Hematopoietic multipotent progenitor cell treated with erythropoietin and hydrocortisone succinate and interleukin-3 and kit ligand, for 15 days (in vitro differentiated cells): ENCODE data around the gene DAB1.

Source experiments
- DNase-seq: peaks from one replicate; pipeline ENCODE4 v3.0.0-alpha.2; 2015; ENCODE audit warnings: low spot score

The DAB1 gene

GRCh38 chr1:57411262-57411661, 12.6 kb downstream of the DAB1 start:
- DNase-seq = no peak

- no peak for DNase-seq
Measured at GRCh38 chr1:57410508-57410907, 13.4 kb downstream of the DAB1 start.

DNA sequence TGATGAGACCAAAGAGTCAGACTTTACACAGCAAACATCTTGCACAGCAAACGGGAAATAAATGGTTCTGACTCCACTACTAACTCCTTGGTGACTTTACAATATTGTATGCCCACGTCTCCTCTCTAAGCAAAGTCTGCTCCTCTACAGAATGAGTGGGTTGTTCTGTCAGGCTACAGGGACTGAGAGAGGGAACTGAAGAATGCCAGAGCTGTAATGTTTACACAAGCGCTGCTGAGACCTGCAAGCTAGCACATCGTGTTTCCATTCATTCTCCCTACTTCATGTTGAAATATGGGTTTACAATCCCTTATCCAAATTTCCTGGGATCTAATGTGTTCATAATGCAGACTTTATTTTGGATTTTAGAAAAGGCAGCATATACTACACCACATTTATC, 15.9 kb downstream of the DAB1 start:
- DNase-seq = no peak

DNA sequence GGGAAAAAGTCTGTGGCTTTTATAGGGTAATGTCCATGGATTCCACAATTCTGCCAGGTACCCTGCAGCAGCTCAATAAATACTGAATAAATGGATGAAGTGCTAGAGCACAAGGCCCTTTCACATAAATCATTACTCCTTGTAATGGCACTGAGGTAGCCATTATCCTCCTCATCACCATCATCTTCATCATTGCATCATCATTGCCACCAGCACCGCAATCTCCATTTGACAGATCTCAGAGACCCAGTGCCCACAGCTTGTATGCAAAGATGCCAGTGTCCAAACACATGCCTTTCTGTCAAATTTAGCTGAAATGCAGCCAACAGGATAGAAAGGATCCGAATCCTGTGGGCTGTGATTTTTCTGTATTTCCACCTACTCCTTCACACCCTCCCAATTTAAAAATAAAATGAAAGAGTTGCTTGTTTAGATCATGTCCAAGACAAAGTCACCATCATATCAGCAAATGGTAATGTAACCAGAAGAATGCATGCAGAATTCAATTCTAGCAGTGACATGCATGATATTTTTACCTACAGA, 17.4 kb downstream of the DAB1 start:
- no peak for DNase-seq

- DNase-seq = no peak
Measured at GRCh38 chr1:57404884-57405283, 19.0 kb downstream of the DAB1 start.

DNA sequence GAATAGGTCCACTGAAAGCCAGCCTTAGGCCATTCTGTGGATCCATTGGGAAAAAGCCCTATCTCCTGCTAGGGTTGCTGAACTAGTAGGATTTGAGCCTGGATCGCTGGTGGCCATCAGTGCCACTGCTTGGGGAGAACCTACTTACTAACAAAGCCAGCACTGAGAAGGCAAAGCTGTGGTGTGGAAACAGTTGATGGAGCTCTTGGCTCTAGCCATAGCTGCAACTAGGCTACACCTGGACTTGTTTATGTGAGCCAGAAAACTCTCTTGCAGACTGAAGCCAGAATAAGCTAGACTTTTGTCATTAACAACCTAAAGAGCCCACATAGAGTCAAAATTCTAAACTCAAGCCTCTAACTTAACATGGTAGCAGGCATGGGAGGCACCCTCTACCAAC, 20.7 kb downstream of the DAB1 start:
- no peak for DNase-seq

DNA sequence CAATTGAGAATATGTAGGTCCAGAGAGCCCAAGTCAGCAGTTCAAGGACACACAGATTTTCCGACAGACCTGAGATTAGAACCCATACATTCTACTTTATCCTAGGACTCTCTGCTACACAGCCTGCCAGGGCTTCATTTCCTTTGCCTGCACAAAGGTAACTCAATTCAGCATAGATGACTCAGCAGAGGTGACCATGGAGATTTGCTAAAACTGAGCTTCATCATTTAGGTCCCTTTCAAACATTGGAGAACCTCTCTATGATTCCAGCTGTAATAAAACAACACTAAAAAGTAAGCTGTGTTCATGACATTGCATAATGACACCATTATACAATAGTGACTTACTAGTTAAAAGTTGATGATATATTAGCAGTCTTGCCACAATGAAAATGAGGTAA, 22.2 kb downstream of the DAB1 start:
- no peak for DNase-seq

- no peak for DNase-seq
Measured at GRCh38 chr1:57400048-57400447, 23.8 kb downstream of the DAB1 start.

DNA sequence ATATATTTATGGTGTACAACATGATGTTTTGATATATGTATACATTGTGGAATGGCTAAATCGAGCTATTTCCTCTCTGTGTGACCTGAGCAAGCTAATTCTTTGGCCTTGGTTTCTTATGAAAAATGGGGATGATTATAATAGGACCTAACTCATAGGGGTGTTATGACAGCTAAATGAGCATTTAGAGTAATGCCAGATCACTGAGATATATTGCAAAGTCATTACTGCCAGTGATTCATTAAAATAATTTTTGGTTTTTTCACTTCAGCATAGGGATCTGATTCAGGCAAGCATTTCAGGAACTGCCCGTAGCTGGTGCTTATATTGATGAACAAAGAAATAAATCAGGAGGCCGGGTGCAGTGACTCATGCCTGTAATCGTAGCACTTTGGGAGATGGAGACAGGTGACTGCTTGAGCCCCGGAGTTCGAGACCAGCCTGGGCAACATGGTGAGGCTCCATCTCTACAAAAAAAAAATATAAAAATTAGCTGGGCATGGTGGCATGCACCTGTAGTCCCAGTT, 30.7 kb downstream of the DAB1 start:
- DNase-seq = no peak

GRCh38 chr1:57385336-57385735, 38.5 kb downstream of the DAB1 start:
- DNase-seq = no peak

GRCh38 chr1:57384901-57385300, 39.0 kb downstream of the DAB1 start:
- DNase-seq = no peak

- no peak for DNase-seq
Measured at GRCh38 chr1:57384284-57384683, 39.6 kb downstream of the DAB1 start.

- no peak for DNase-seq
Measured at GRCh38 chr1:57381871-57382270, 42.0 kb downstream of the DAB1 start.

GRCh38 chr1:57381426-57381825, 42.4 kb downstream of the DAB1 start:
- no peak for DNase-seq

- no peak for DNase-seq
Measured at GRCh38 chr1:57380923-57381322, 42.9 kb downstream of the DAB1 start.

- no peak for DNase-seq
Measured at GRCh38 chr1:57378534-57378933, 45.3 kb downstream of the DAB1 start.

GRCh38 chr1:57377339-57378139, 46.3 kb downstream of the DAB1 start:
- DNase-seq = no peak

DNA sequence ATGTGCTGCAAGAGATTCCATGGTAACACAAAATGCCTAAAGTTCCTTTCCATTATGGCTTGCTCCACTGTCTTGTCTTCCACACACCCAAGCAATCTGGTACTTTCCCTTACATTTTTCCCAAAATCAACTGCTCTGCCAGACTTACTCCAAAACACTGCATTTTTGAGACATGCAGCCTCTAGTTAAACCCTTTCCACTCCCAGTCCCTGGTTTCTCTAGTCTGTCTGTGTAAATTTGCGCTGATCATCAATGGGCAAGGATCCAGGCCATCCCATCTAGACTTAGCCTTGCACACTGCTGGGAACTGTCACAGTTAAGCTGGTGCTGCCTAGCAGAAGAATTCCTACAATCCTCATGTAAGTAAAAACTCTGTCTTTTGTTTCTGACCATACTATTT, 47.8 kb downstream of the DAB1 start:
- DNase-seq = no peak

DNA sequence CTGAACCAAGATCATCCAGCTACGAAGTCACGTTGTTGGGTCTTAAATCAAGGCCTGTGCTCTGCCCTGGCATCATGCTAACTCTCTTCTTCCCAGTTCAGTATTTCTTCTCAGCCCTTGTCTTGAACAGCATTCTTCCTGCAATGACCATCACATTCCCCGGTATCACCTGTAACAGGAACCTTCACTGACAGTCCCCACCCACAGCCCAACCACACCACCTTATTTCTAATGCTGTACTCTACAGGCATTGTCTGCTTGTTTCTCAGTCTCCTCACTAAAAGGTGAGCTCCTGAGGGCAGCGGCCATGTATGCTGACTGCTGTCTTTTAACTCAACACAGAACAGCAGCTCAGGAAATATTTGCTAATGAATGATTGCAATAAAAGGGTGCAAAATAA, 54.0 kb downstream of the DAB1 start:
- no peak for DNase-seq

DNA sequence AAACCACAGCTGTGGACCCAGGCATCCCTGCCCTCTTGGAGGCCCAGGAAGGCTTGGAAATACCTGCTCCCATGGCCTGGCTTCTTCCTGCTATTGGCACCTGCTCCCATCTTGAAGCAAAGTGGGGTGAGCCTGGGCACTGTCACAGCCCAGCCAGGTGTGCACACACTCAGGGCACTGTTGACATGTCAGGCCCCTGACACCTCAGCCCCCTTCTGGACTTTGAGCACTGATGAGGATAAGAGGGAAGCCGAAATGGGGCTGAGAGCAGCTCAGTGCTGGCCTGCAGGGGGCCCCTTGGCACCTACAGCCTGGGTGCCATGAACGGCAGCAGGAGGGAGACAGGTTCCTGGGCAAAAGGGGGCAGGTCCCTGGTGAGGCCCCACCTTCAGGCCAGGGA, 55.9 kb downstream of the DAB1 start:
- DNase-seq = no peak

DNA sequence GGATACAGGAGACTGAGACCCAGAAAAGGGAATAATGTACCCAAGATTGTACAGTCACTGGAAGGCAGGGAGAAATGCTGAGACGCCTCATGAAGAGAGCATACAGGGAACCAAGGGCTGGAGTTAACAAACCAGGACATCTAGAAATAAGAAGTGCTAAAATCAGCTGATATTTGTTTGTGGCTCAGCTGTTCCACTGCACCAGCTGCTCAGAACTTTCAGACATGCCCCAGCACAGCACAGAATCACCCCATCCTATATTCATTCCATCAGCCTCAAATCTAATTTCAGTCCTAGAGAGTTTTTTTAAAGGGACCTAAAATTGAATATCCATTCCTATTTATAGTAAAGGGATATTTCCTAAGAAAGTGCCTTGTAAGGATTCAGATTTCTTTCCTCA, 60.2 kb downstream of the DAB1 start:
- DNase-seq = no peak

GRCh38 chr1:57363165-57363564, 60.7 kb downstream of the DAB1 start:
- DNase-seq = no peak

GRCh38 chr1:57362480-57362879, 61.4 kb downstream of the DAB1 start:
- DNase-seq = no peak

DNA sequence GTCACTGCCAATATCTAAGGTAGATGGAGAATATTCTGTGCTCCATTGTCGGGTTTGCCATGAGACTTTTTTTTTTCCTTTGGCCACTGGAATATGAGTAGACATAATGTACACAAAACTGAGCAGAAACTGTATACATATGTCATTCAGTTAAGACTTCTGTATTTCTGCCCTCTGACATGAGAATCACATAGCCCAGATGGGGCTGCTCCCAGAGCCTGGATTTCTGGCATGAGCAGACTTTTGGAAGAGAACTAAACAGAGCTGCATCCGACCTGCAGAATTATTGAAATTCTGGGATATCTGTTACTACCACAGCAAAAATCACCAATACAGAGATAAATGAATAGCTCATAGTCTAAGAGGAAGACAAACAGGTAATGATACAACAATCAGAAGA, 62.3 kb downstream of the DAB1 start:
- DNase-seq = no peak
